DND-41 (cell line): ENCODE data around the gene IL17REL.

Source experiments
- ATAC-seq: fragments of 200-7000 bp; cut with Tn5 transposase; 3 replicates; pipeline ENCODE4 v1.9.1; 2021; ENCODE audit warnings: low read depth; ENCODE audit not compliant: insufficient read depth
- DNase-seq: peaks from one replicate; pipeline ENCODE4 v3.0.0-alpha.2; 2020
- H2AFZ ChIP-seq: 2 replicates; pipeline ENCODE4 v1.6.0; 2012; ENCODE audit warnings: low read depth, low read length
- H3K27ac ChIP-seq: 2 replicates; pipeline ENCODE4 v1.5.1; 2012; ENCODE audit warnings: low read length, inconsistent platforms
- H3K27me3 ChIP-seq: fragments of 200-600 bp; sonication (generic); 2 replicates; pipeline ENCODE4 v1.6.0; 2012; ENCODE audit warnings: low read length, mild to moderate bottlenecking, inconsistent platforms; ENCODE audit not compliant: insufficient read depth, poor library complexity
- H3K36me3 ChIP-seq: 2 replicates; pipeline ENCODE4 v1.5.1; 2012; ENCODE audit warnings: low read length, inconsistent platforms; ENCODE audit not compliant: insufficient read depth
- H3K4me1 ChIP-seq: 2 replicates; pipeline ENCODE4 v1.5.1; 2012; ENCODE audit warnings: mild to moderate bottlenecking, low read length; ENCODE audit not compliant: insufficient read depth
- H3K4me2 ChIP-seq: 2 replicates; pipeline ENCODE4 v1.6.0; 2012; ENCODE audit warnings: mild to moderate bottlenecking, moderate library complexity, low read length, inconsistent platforms; ENCODE audit not compliant: insufficient read depth
- H3K4me3 ChIP-seq, 2 experiments: fragments of 200-600 bp in 1 of 2; shearing (Covaris generic) in 1 of 2; 2 replicates each; pipeline ENCODE4 v1.5.1; 2012 to 2016; ENCODE audit warnings: inconsistent platforms in 2 of 2, low read length in 2 of 2, mild to moderate bottlenecking in 2 of 2, low read depth in 1 of 2, moderate library complexity in 1 of 2
- H3K79me2 ChIP-seq: 2 replicates; pipeline ENCODE4 v1.6.0; 2012; ENCODE audit warnings: low read length, inconsistent platforms; ENCODE audit not compliant: insufficient read depth
- H3K9ac ChIP-seq: 2 replicates; pipeline ENCODE4 v1.6.0; 2012; ENCODE audit warnings: low read depth, mild to moderate bottlenecking, inconsistent platforms, low read length, moderate library complexity
- H3K9me3 ChIP-seq: 2 replicates; pipeline ENCODE4 v1.5.1; 2012; ENCODE audit warnings: low read length, moderate library complexity, mild to moderate bottlenecking, inconsistent platforms; ENCODE audit not compliant: insufficient read depth, severe bottlenecking
- H4K20me1 ChIP-seq: 2 replicates; pipeline ENCODE4 v1.6.0; 2012; ENCODE audit warnings: low read length; ENCODE audit not compliant: insufficient read depth
- CTCF ChIP-seq: IDR thresholded peaks from 2 replicates; pipeline ENCODE4 v1.5.1; 2012; ENCODE audit warnings: borderline replicate concordance, low read length, moderate library complexity, mild to moderate bottlenecking; ENCODE audit not compliant: poor library complexity, severe bottlenecking; ENCODE audit errors: extremely low read depth
- EZH2 ChIP-seq: IDR thresholded peaks from 3 replicates; pipeline ENCODE4 v1.6.1; 2012; ENCODE audit warnings: borderline replicate concordance, low read depth, mild to moderate bottlenecking, moderate library complexity, low read length, inconsistent platforms; ENCODE audit not compliant: severe bottlenecking

Gene IL17REL

GRCh38 chr22:49999946-50000586 lies 12.5 kb downstream of the IL17REL start:
- Histone ChIP-seq H3K4me1 (no peaks in the 10 kb centered on the region), H3K27me3 (no peaks in the 10 kb centered on the region), H3K36me3 (no peaks in the 10 kb centered on the region), H3K27ac (no peak overlapping the region), H3K9me3 (no peaks in the 10 kb centered on the region), H3K9ac (no peak overlapping the region), H2AFZ (no peak overlapping the region), H4K20me1 (0 out of 2 replicates have a peak, but pooled peaks cover 2% of the 10 kb centered on the region), H3K4me3 (no peak overlapping the region), H3K79me2 (no peaks in the 10 kb centered on the region), H3K4me2 (no peak overlapping the region)
- no peak for DNase-seq
- ATAC-seq, result no peak
- no peak for TF ChIP-seq EZH2
- TF ChIP-seq CTCF, result no peak

- Histone ChIP-seq H3K9me3 (no peaks in the 10 kb centered on the region), H3K4me3 (no peak overlapping the region), H3K79me2 (no peaks in the 10 kb centered on the region), H3K9ac (no peak overlapping the region), H3K4me2 (no peak overlapping the region), H4K20me1 (peaks cover 3% of the 10 kb centered on the region; the same call in 1 of the 2 replicates), H3K27me3 (no peaks in the 10 kb centered on the region), H3K4me1 (no peaks in the 10 kb centered on the region), H3K36me3 (no peaks in the 10 kb centered on the region), H3K27ac (no peak overlapping the region), H2AFZ (no peak overlapping the region)
- ATAC-seq, result no peak
- no peak for DNase-seq
- no peak for TF ChIP-seq CTCF
- TF ChIP-seq EZH2, result no peak
Observed at GRCh38 chr22:49999063-49999945, 13.3 kb downstream of the IL17REL start.

- Histone ChIP-seq H4K20me1 (peaks cover 7% of the 10 kb centered on the region; the same call in 1 of the 2 replicates), H3K9ac (no peak overlapping the region), H3K27ac (no peak overlapping the region), H2AFZ (no peak overlapping the region), H3K79me2 (no peaks in the 10 kb centered on the region), H3K4me1 (no peaks in the 10 kb centered on the region), H3K9me3 (no peaks in the 10 kb centered on the region), H3K27me3 (no peaks in the 10 kb centered on the region), H3K4me2 (no peak overlapping the region), H3K36me3 (no peaks in the 10 kb centered on the region), H3K4me3 (no peak overlapping the region)
- no peak for DNase-seq
- no peak for ATAC-seq
- no peak for TF ChIP-seq EZH2
- TF ChIP-seq CTCF, result no peak
Observed at GRCh38 chr22:49998718-49999062, 13.9 kb downstream of the IL17REL start.
